ENCODE measurements around the gene ELOVL6.

- TF ChIP-seq POLR2A (IDR thresholded peaks at IDR 0.05) (no peak), CTCF (IDR thresholded peaks at IDR 0.05 in 8 of 11, conservative IDR thresholded peaks at IDR 0.05 in 3 of 11) (no peak)
Observed at GRCh38 chr4:110156442-110156841, 42.0 kb downstream of the ELOVL6 start.

All from spleen (tissue), 7 donors.